H1 (cell line): Measurements from ENCODE around the gene A4GALT. TPM values are rescaled to one million over a fixed set of nuclear protein-coding genes. Genes with fewer than 3 reads are reported as not detected.

Experiments used
- ATF2 ChIP-seq: IDR thresholded peaks from 2 replicates; pipeline ENCODE4 v1.6.1; 2012; ENCODE audit warnings: low read length, inconsistent platforms
- BACH1 ChIP-seq: IDR thresholded peaks from 2 replicates; pipeline ENCODE4 v1.6.1; 2012; ENCODE audit warnings: low read length, improper control_type of control experiment
- BRCA1 ChIP-seq: IDR thresholded peaks from 2 replicates; pipeline ENCODE4 v1.6.1; 2012; ENCODE audit warnings: low read depth, low read length, improper control_type of control experiment
- CBX5 ChIP-seq: fragments of 300-800, 300-1000 bp; sonication (generic); IDR thresholded peaks from 2 replicates; pipeline ENCODE4 v1.7.1; 2016; ENCODE audit warnings: antibody characterized with exemption, low read length, low read depth
- CEBPB ChIP-seq: IDR thresholded peaks from 2 replicates; pipeline ENCODE4 v1.6.1; 2012; ENCODE audit warnings: low read depth, low read length
- CREB1 ChIP-seq: IDR thresholded peaks from 2 replicates; pipeline ENCODE4 v1.6.1; 2012; ENCODE audit warnings: inconsistent platforms
- CTBP2 ChIP-seq: IDR thresholded peaks from 2 replicates; pipeline ENCODE4 v1.7.0; 2011; ENCODE audit warnings: borderline replicate concordance, mild to moderate bottlenecking, moderate library complexity, mixed read lengths, low read length; ENCODE audit not compliant: insufficient read depth, insufficient read length
- GTF2F1 ChIP-seq: IDR thresholded peaks from 2 replicates; pipeline ENCODE4 v1.6.1; 2012; ENCODE audit warnings: low read depth, low read length, improper control_type of control experiment, borderline replicate concordance
- JUND ChIP-seq: IDR thresholded peaks from 2 replicates; pipeline ENCODE4 v1.6.1; 2011; ENCODE audit warnings: mild to moderate bottlenecking, improper control_type of control experiment, low read length
- KDM1A ChIP-seq: fragments of 200-600, 300-600 bp; sonication (generic); IDR thresholded peaks from 2 replicates; pipeline ENCODE4 v1.7.1; 2016; ENCODE audit warnings: mild to moderate bottlenecking, low read length, borderline replicate concordance
- MAFK ChIP-seq: IDR thresholded peaks from 2 replicates; pipeline ENCODE4 v1.6.1; 2012; ENCODE audit warnings: low read depth, mild to moderate bottlenecking, improper control_type of control experiment, low read length
- NRF1 ChIP-seq: IDR thresholded peaks from 2 replicates; pipeline ENCODE4 v1.6.1; 2011; ENCODE audit warnings: mild to moderate bottlenecking, low read depth, low read length, improper control_type of control experiment
- PHF8 ChIP-seq: fragments of 200-600 bp; sonication (generic); conservative IDR thresholded peaks from 2 replicates; pipeline ENCODE4 v1.7.1; 2012; ENCODE audit warnings: low read depth, mild to moderate bottlenecking, inconsistent platforms, low read length, moderate library complexity
- POU5F1 ChIP-seq: IDR thresholded peaks from 2 replicates; pipeline ENCODE4 v1.6.1; 2011; ENCODE audit warnings: low read depth, mild to moderate bottlenecking, low read length, moderate library complexity
- RAD21 ChIP-seq, 2 experiments: IDR thresholded peaks in 1 of 2; conservative IDR thresholded peaks in 1 of 2; 2 replicates each; pipeline ENCODE4 v1.6.1; 2011; ENCODE audit warnings: low read depth in 2 of 2, low read length in 2 of 2, improper control_type of control experiment in 1 of 2, inconsistent platforms in 1 of 2, mild to moderate bottlenecking in 1 of 2, moderate library complexity in 1 of 2
- RBBP5 ChIP-seq: IDR thresholded peaks from 2 replicates; pipeline ENCODE4 v1.7.1; 2012; ENCODE audit warnings: low read depth, mild to moderate bottlenecking, inconsistent platforms, low read length, moderate library complexity, borderline replicate concordance
- SIRT6 ChIP-seq: IDR thresholded peaks from one replicate; pipeline ENCODE4 v1.7.1; 2012; ENCODE audit warnings: low read length, inconsistent platforms
- SP2 ChIP-seq: IDR thresholded peaks from 2 replicates; pipeline ENCODE4 v1.6.1; 2012; ENCODE audit warnings: mild to moderate bottlenecking, low read length, inconsistent platforms
- SUZ12 ChIP-seq: fragments of 200-600 bp; sonication (generic); IDR thresholded peaks from 2 replicates; pipeline ENCODE4 v1.6.1; 2012; ENCODE audit warnings: mild to moderate bottlenecking, inconsistent platforms, low read length, moderate library complexity, mixed read lengths
- TBP ChIP-seq: IDR thresholded peaks from 2 replicates; pipeline ENCODE4 v1.6.1; 2011; ENCODE audit warnings: low read depth, low read length, improper control_type of control experiment
- USF2 ChIP-seq: IDR thresholded peaks from 2 replicates; pipeline ENCODE4 v1.6.1; 2011; ENCODE audit warnings: low read length, improper control_type of control experiment
- polyA plus RNA-seq, 7 experiments: library from polyadenylated mRNA; depleted of rRNA in 3 of 7; stranded (reverse) in 5 of 7; unstranded in 2 of 7; fragments of >200 nt in 5 of 7; fragments of 200-250 nt in 2 of 7; gene quantifications; 1 replicate in 5 of 7; 2 replicates in 1 of 7; 4 replicates in 1 of 7; pipeline versions ENCODE4 v1.2.1 to v1.2.3, GENCODE V29; 2011 to 2013; ENCODE audit warnings: missing spikeins in 2 of 7, mixed read lengths in 2 of 7
- total RNA-seq: library from RNA; stranded (reverse); fragmentation: NEBNext Ultra II Directional; extraction: Animal tissue kit (Norgen Biotek cat#: 25700); gene quantifications from 2 replicates; pipeline ENCODE4 v1.2.1, GENCODE V29; 2021

The A4GALT gene
- total and polyA plus RNA-seq, 2 of the 8 experiments (the other 6 are each of a cell fraction or from before 2014, with no cell fraction given), result 7.2 to 13.8 TPM

GRCh38 chr22:42649246-42650099 lies 71.2 kb downstream of the A4GALT start, which contains the start of gene CYB5R3 (continued):
- TF ChIP-seq GTF2F1 (no peak), NRF1 (no peak), SUZ12 (no peak), KDM1A (peak; percentile 75; the same call in 1 of the 2 replicates), RAD21 (IDR thresholded peaks at IDR 0.05 in 1 of 2, conservative IDR thresholded peaks at IDR 0.05 in 1 of 2; ENCODE audit: low read depth in 2 of 2, low read length in 2 of 2) (no peak), CREB1 (peak; percentile 91), MAFK (no peak), POU5F1 (no peak), BRCA1 (no peak), CBX5 (no peak), CTBP2 (no peak), BACH1 (no peak), SP2 (no peak), CEBPB (no peak), TBP (peak; percentile 82; the same call in 1 of the 2 replicates), RBBP5 (no peak), PHF8 (peak; percentile 73), JUND (no peak), ATF2 (no peak), USF2 (no peak), SIRT6 (no peak)
